Activated CD4-positive, alpha-beta T cell treated with anti-CD3 and anti-CD28 coated beads for 36 hours (primary cell): ENCODE results near the gene ZNF516. TPM values are rescaled to one million over a fixed set of nuclear protein-coding genes. Genes with fewer than 3 reads are reported as not detected.

ENCODE experiments used
- ATAC-seq: fragments of 200-7000 bp; cut with Tn5 transposase; one replicate; pipeline ENCODE4 v1.10.0; 2021; ENCODE audit warnings: mild to moderate bottlenecking, moderate library complexity
- CTCF ChIA-PET: fragments of 350-600 bp; sonication (Branson Sonifier 250); formaldehyde crosslinking; loops from one replicate; lab custom pipeline; 2021; ENCODE audit warnings: antibody characterized with exemption; lab: Charles Lee
- POLR2A ChIA-PET: fragments of 350-600 bp; sonication (Branson Sonifier 250); formaldehyde crosslinking; loops from one replicate; lab custom pipeline; 2021; ENCODE audit warnings: antibody characterized with exemption, inconsistent platforms; lab: Charles Lee
- DNase-seq: peaks from one replicate; pipeline ENCODE4 v3.0.0-alpha.2; 2020
- H3K27ac Mint-ChIP-seq: one replicate; pipeline ENCODE4 v1.8.0; 2021; ENCODE audit warnings: mixed read lengths
- H3K27me3 Mint-ChIP-seq: one replicate; pipeline ENCODE4 v1.8.0; 2021; ENCODE audit warnings: mixed read lengths
- H3K36me3 Mint-ChIP-seq: one replicate; pipeline ENCODE4 v1.8.0; 2021; ENCODE audit warnings: low read depth, mixed read lengths
- H3K4me1 Mint-ChIP-seq: one replicate; pipeline ENCODE4 v1.8.0; 2021; ENCODE audit warnings: mixed read lengths
- H3K4me3 Mint-ChIP-seq: one replicate; pipeline ENCODE4 v1.8.0; 2021; ENCODE audit warnings: mild to moderate bottlenecking, moderate library complexity, mixed read lengths
- H3K9me3 Mint-ChIP-seq: one replicate; pipeline ENCODE4 v1.8.0; 2021; ENCODE audit warnings: low read depth, mixed read lengths
- intact Hi-C, 2 experiments: fragments of 100-400 bp; cut with DNase I in 1 of 2; cut with micrococcal nuclease in 1 of 2; formaldehyde crosslinking; loops; one replicate each; pipeline versions ENCODE4 v1.14.2 to v1.15.1; 2022 to 2024; cut with DNase I, micrococcal nuclease
- total RNA-seq, 2 experiments: library from RNA; stranded (reverse); gene quantifications; one replicate each; pipeline ENCODE4 v1.2.3, GENCODE V29; 2021

ZNF516 gene
- total RNA-seq, 2 experiments from 2014 or later, result 6.8 to 9.9 TPM

DNA sequence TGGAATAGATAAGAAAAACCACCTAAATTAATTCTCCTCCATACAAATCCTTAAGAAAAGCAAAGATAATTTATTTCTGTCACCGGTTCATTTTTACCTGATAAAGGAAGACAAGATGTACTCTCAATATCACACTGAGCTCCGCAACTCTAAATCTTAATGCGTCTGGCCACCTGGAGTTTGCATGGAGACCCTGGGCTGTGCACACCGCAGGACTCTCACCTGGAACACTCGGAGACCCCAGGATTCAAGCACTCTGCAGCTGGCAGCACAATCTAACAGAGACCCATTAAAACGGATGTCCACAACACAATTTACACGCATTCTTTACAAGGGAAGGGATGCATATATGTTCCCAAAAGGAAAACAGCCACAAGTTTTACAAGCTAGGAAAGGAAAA, 72.2 kb downstream of the ZNF516 start:
- Mint-ChIP-seq H3K27ac (no peak overlapping the region), H3K4me1 (peaks cover 6% of the 10 kb centered on the region), H3K36me3 (no peaks in the 10 kb centered on the region), H3K9me3 (no peaks in the 10 kb centered on the region), H3K4me3 (no peak overlapping the region), H3K27me3 (peaks cover 5% of the 10 kb centered on the region)
- ChIA-PET POLR2A (no interaction called here), CTCF (no interaction called here)
- intact Hi-C loops, result no loop called here
- DNase-seq, result no peak
- no peak for ATAC-seq

GRCh38 chr18:76422121-76422520, 72.9 kb downstream of the ZNF516 start:
- DNase-seq, result no peak
- ChIA-PET POLR2A (no interaction called here), CTCF (no interaction called here)
- ATAC-seq, result no peak
- peaks cover 5% of the 10 kb centered on the region for H3K27me3 Mint-ChIP-seq
- no peaks in the 10 kb centered on the region for H3K9me3 Mint-ChIP-seq
- H3K4me1 Mint-ChIP-seq, result peaks cover 6% of the 10 kb centered on the region
- no peak overlapping the region for H3K27ac Mint-ChIP-seq
- H3K4me3 Mint-ChIP-seq, result no peak overlapping the region
- no peaks in the 10 kb centered on the region for H3K36me3 Mint-ChIP-seq
- intact Hi-C loops, result no loop called here

DNA sequence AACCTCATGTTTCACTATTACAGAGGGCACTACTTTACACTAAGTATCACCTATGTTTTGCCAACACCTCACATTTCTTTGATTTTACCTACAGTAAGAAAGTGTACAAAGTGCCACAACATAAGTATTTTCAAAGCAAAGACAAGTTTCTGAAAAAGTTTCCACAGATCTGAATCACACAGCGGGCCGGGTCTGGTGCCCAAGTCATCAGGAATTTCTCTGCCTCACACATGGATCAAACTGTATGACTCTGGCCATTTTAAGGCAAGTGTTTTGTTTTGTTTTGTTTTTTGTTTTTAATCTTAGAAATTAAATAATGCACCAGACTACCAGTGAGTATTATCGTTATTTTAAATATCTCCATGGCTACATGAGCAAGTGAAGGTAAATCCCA, 73.4 kb downstream of the ZNF516 start:
- H3K27ac Mint-ChIP-seq, result no peak overlapping the region
- ChIA-PET POLR2A (no interaction called here), CTCF (no interaction called here)
- intact Hi-C loops, result no loop called here
- H3K9me3 Mint-ChIP-seq, result no peaks in the 10 kb centered on the region
- no peak overlapping the region for H3K4me3 Mint-ChIP-seq
- ATAC-seq (no peak), DNase-seq (no peak)
- no peaks in the 10 kb centered on the region for H3K36me3 Mint-ChIP-seq
- H3K4me1 Mint-ChIP-seq, result peaks cover 6% of the 10 kb centered on the region
- peaks cover 5% of the 10 kb centered on the region for H3K27me3 Mint-ChIP-seq

DNA sequence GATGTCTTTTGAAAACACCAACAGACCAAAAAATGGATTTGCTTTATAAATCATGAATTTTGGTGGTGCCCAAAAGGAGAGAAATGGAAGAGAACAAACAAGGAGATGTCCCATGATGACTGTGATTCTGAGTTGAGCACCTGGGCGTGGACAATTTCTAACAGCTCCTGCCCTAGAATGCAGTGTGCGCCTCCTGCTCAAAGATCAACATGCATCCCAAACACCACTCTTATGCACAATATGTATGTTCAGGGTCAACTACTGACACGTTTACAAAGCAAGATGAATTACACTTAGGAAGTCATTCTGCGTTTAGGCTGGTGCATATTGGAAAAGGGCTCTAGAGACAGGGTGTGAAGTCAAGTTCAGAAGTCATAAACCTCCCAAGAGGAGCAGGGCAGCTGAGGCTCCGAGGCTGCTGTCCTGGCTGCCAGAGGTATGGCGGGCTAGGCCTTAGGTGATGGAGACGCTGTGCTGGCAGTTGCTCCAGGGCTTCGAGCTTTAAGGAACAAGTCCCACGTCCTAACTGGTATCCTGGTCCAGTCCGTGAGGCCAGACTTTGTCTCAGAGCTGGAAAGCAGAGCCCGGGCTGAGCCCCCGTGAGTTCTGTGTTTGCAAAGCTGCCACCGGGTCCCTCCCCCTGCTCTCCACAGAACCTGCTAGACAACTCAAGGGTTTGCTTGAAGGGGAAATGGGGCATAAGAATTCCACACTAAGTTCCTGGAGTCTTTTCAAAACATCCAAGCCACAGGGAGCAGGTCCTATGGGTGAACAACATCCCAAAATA, 74.0 kb downstream of the ZNF516 start:
- ChIA-PET POLR2A (no interaction called here), CTCF (no interaction called here)
- Mint-ChIP-seq H3K4me1 (peaks cover 6% of the 10 kb centered on the region), H3K27ac (no peak overlapping the region), H3K27me3 (peaks cover 5% of the 10 kb centered on the region), H3K36me3 (no peaks in the 10 kb centered on the region), H3K9me3 (no peaks in the 10 kb centered on the region), H3K4me3 (no peak overlapping the region)
- ATAC-seq (no peak), DNase-seq (no peak)
- intact Hi-C loops, result no loop called here

DNA sequence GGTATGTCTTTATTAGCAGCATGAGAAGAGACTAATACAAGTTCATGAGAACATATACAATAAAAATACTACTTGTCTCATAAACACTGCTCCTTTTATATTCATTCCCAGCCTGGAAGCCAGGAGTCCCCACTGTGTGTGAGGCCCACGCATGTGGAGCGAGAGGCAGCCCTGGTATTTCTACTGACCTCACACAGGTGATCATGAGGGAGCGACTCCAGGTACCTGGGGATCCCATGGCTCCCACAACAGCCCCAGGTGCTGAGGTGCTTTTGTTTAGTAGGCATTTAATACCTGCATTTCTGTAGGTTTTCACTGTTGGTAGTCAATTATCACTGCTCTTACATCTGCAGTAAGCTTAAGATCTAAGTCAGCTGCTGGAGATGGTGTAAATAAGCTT, 75.2 kb downstream of the ZNF516 start:
- Mint-ChIP-seq H3K4me1 (no peaks in the 10 kb centered on the region), H3K27me3 (peaks cover 5% of the 10 kb centered on the region), H3K27ac (no peak overlapping the region), H3K4me3 (no peak overlapping the region), H3K36me3 (no peaks in the 10 kb centered on the region), H3K9me3 (no peaks in the 10 kb centered on the region)
- CTCF ChIA-PET, result interaction anchor here (1.3 kb wide), 1 partner anchor 201 kb away, joined by 3 read pairs; no protein-coding TSS in a partner anchor
- intact Hi-C loops, result no loop called here
- DNase-seq (no peak), ATAC-seq (no peak)
- POLR2A ChIA-PET, result no interaction called here

- intact Hi-C loops, result no loop called here
- no peaks in the 10 kb centered on the region for H3K9me3 Mint-ChIP-seq
- ChIA-PET CTCF (interaction anchor here (0.6 to 0.9 kb wide), 2 partner anchors 266 to 292 kb away, joined by 3 read pairs; no protein-coding TSS in a partner anchor), POLR2A (no interaction called here)
- H3K4me3 Mint-ChIP-seq, result no peak overlapping the region
- no peaks in the 10 kb centered on the region for H3K36me3 Mint-ChIP-seq
- no peak overlapping the region for H3K27ac Mint-ChIP-seq
- peaks cover 4% of the 10 kb centered on the region for H3K4me1 Mint-ChIP-seq
- H3K27me3 Mint-ChIP-seq, result peaks cover 5% of the 10 kb centered on the region
- DNase-seq, result no peak
- ATAC-seq, result no peak
Observed at GRCh38 chr18:76416911-76417310, 78.1 kb downstream of the ZNF516 start.

GRCh38 chr18:76414936-76415621, 80.0 kb downstream of the ZNF516 start:
- Mint-ChIP-seq H3K4me3 (no peak overlapping the region), H3K36me3 (peaks cover 8% of the 10 kb centered on the region), H3K27me3 (peaks cover 10% of the 10 kb centered on the region), H3K9me3 (no peaks in the 10 kb centered on the region), H3K4me1 (peaks cover 16% of the 10 kb centered on the region), H3K27ac (no peak overlapping the region)
- intact Hi-C loops, result no loop called here
- ChIA-PET POLR2A (no interaction called here), CTCF (interaction anchor here (0.6 kb wide), 1 partner anchor 59 kb away, joined by 3 read pairs; no protein-coding TSS in a partner anchor)
- DNase-seq (no peak), ATAC-seq (no peak)

- H3K9me3 Mint-ChIP-seq, result no peaks in the 10 kb centered on the region
- H3K27ac Mint-ChIP-seq, result no peak overlapping the region
- peaks cover 14% of the 10 kb centered on the region for H3K36me3 Mint-ChIP-seq
- no peak for ATAC-seq
- H3K4me1 Mint-ChIP-seq, result peaks cover 20% of the 10 kb centered on the region
- H3K4me3 Mint-ChIP-seq, result no peak overlapping the region
- H3K27me3 Mint-ChIP-seq, result peaks cover 6% of the 10 kb centered on the region
- DNase-seq, result no peak
- POLR2A ChIA-PET, result no interaction called here
- CTCF ChIA-PET, result no interaction called here
- intact Hi-C loops, result no loop called here
Observed at GRCh38 chr18:76412818-76413565, 82.0 kb downstream of the ZNF516 start.

DNA sequence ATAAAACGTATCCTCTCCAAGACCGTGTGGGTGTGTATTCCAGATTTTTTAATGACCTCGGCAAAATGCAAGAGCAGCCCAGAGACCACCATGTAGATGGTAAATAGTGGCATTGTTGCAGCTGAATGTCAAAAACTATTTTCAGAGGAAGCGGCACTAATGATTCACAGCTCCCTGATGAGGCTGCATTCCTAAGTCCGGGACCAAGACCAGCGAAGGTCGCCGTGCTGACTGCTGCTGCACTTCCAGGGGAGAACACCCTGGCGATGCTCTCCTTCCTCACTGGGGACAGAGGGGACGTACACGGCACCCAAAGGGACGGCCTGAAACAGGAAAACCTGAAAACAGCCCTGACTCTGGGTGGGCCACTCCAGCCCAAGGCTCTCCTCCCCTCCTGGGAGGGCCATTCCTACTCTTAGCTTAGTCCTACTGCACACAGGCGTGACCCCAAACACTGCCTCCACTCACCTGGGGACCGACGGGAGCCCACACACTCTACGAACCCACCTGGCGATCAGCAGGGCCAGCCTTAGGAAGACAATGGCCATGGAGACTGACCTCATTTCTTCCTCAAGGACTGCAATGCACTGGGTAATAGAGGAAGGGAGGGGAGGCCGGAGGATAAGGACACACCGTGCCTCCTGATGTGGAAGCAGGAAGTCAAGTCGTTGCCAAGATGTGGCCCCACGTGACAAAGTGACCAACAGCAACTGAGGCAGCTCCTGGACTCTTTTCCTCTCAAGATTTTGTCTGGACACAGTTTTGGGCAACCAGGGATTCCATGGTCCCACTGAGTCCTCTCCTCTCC, 82.8 kb downstream of the ZNF516 start:
- CTCF ChIA-PET, result no interaction called here
- Mint-ChIP-seq H3K9me3 (no peaks in the 10 kb centered on the region), H3K27me3 (peaks cover 4% of the 10 kb centered on the region), H3K27ac (no peak overlapping the region), H3K4me3 (no peak overlapping the region), H3K36me3 (peaks cover 14% of the 10 kb centered on the region), H3K4me1 (peaks cover 20% of the 10 kb centered on the region)
- intact Hi-C loops, result no loop called here
- ATAC-seq (no peak), DNase-seq (no peak)
- POLR2A ChIA-PET, result no interaction called here

DNA sequence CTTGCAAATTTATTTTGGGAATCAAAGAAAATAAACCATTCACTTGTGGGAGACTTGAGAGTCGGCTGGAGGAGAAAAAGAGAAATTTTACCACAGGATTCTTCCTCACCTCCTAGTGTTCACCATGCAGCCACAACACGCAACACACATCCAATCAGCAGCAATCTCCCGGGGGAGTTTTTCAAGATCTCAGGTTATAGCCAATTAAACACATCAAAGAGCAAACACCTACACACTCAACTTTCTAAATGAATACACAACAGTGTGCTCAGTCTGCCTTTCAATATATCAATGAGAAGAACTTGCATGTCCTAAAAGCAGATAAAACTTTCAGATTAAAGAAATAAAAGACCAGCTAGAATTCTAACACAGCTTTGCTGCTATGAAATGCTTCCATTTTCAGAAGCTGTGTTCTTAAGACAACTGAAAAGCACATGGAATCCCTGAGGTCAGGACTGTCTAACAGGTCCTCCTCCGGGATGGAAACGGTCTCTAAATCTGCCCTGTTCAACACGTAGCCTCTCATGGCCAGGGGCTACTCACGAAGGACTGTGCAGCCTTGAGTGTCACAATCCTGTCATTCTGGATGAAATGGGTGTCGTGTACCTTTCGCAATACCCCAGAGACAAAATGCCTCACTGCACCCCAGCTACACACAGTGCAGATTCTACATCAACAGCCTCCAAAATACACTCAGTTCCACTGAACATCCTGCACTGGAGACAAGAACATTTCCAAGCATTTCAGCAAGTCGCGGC, 84.2 kb downstream of the ZNF516 start:
- H3K9me3 Mint-ChIP-seq, result no peaks in the 10 kb centered on the region
- intact Hi-C loops, result loop anchor here in 1 of 2 experiments (2.0 kb wide), 1 partner anchor 36 kb away; no protein-coding TSS in a partner anchor
- H3K4me1 Mint-ChIP-seq, result peaks cover 20% of the 10 kb centered on the region
- ChIA-PET POLR2A (no interaction called here), CTCF (interaction anchor here (0.6 to 2.1 kb wide), 3 partner anchors 10 to 276 kb away, joined by 3 to 7 read pairs (median 4); no protein-coding TSS in a partner anchor)
- peak; percentile 59 for DNase-seq
- H3K27ac Mint-ChIP-seq, result no peak overlapping the region
- peak; percentile 94 for ATAC-seq
- no peak overlapping the region for H3K4me3 Mint-ChIP-seq
- H3K36me3 Mint-ChIP-seq, result peaks cover 14% of the 10 kb centered on the region
- peaks cover 4% of the 10 kb centered on the region for H3K27me3 Mint-ChIP-seq
